K562 (cell line): ENCODE results near the gene NKIRAS2. TPM values are rescaled to one million over a fixed set of nuclear protein-coding genes. Genes with fewer than 3 reads are reported as not detected.
A peak's percentile ranks its signal among the peaks of the same experiment; 100 is the strongest.

Source experiments
- ARID3A ChIP-seq: IDR thresholded peaks from 2 replicates; pipeline ENCODE4 v1.6.1; 2012; ENCODE audit warnings: low read depth, low read length, improper control_type of control experiment, borderline replicate concordance
- E2F5 ChIP-seq: sonication (generic); formaldehyde crosslinking; IDR thresholded peaks from 2 replicates; pipeline ENCODE4 v1.8.0; 2022; ENCODE audit warnings: mild to moderate bottlenecking, missing genetic modification reagents
- ELF4 ChIP-seq: fragments of 450-650 bp; formaldehyde crosslinking; IDR thresholded peaks from 2 replicates; pipeline ENCODE4 v1.4.0; 2022; ENCODE audit warnings: missing genetic modification characterization
- GATAD2B ChIP-seq: fragments of 450-650 bp; IDR thresholded peaks from 2 replicates; pipeline ENCODE4 v1.6.1; 2017; ENCODE audit warnings: mild to moderate bottlenecking, borderline replicate concordance
- GTF2B ChIP-seq: IDR thresholded peaks from 2 replicates; pipeline ENCODE4 v1.6.1; 2011; ENCODE audit not compliant: insufficient read length; ENCODE audit errors: extremely low read depth
- MTF1 ChIP-seq: fragments of 250-450 bp; sonication (Bioruptor Pico); IDR thresholded peaks from 2 replicates; pipeline ENCODE4 v1.9.0; 2021; ENCODE audit warnings: moderate library complexity, mild to moderate bottlenecking, inconsistent platforms, borderline replicate concordance
- MYC ChIP-seq, 2 experiments: fragments of 250-450 bp in 1 of 2; sonication (Bioruptor Pico) in 1 of 2; IDR thresholded peaks; 2 replicates each; pipeline versions ENCODE4 v1.5.1 to v1.6.1; 2012 to 2021; ENCODE audit warnings: low read depth in 2 of 2, borderline replicate concordance in 1 of 2, improper control_type of control experiment in 1 of 2, low read length in 1 of 2, mild to moderate bottlenecking in 1 of 2, moderate library complexity in 1 of 2
- MYNN ChIP-seq, 2 experiments: sonication (generic); formaldehyde crosslinking in 1 of 2; IDR thresholded peaks; 2 replicates each; pipeline versions ENCODE4 v1.5.0 to v1.6.1; 2016 to 2020; ENCODE audit warnings: antibody characterized with exemption in 1 of 2, missing genetic modification reagents in 1 of 2
- NCOA6 ChIP-seq: fragments of 450-650 bp; IDR thresholded peaks from 2 replicates; pipeline ENCODE4 v1.6.1; 2017; ENCODE audit warnings: mild to moderate bottlenecking
- PREB ChIP-seq: sonication (generic); formaldehyde crosslinking; IDR thresholded peaks from 2 replicates; pipeline ENCODE4 v1.8.1; 2023; ENCODE audit warnings: mild to moderate bottlenecking, missing genetic modification reagents
- STAT6 ChIP-seq: sonication (generic); formaldehyde crosslinking; IDR thresholded peaks from 2 replicates; pipeline ENCODE4 v1.8.1; 2023; ENCODE audit warnings: mild to moderate bottlenecking, missing genetic modification reagents
- TAF1 ChIP-seq: IDR thresholded peaks from 2 replicates; pipeline ENCODE4 v1.6.1; 2011; ENCODE audit warnings: mild to moderate bottlenecking, low read length, moderate library complexity; ENCODE audit not compliant: insufficient read depth, control insufficient read depth, severe bottlenecking; ENCODE audit errors: extremely low read depth
- ZKSCAN8 ChIP-seq: fragments of 200-800 bp; sonication (Bioruptor generic); IDR thresholded peaks from 2 replicates; pipeline ENCODE4 v1.6.1; 2016; ENCODE audit warnings: missing genetic modification characterization, missing compliant biosample characterization
- ZNF143 ChIP-seq: sonication (generic); formaldehyde crosslinking; IDR thresholded peaks from 2 replicates; pipeline ENCODE4 v1.9.0; 2022; ENCODE audit warnings: mild to moderate bottlenecking, missing genetic modification reagents
- polyA plus RNA-seq, 8 experiments: library from polyadenylated mRNA; depleted of rRNA in 4 of 8; stranded (reverse) in 5 of 8; unstranded in 3 of 8; fragments of >200 nt; fragmentation: Nextera tagmentation in 2 of 8; fragmentation: Illumina TruSeq in 1 of 8; extraction: Ambion mirVana in 2 of 8; extraction: Trizol in 1 of 8; gene quantifications; 2 replicates each; pipeline versions ENCODE4 v1.2.1 to v1.2.3, GENCODE V29; 2011 to 2014; ENCODE audit warnings: inconsistent platforms in 1 of 8, missing spikeins in 1 of 8
- total RNA-seq, 7 experiments: library from RNA; depleted of rRNA in 6 of 7; stranded (reverse); fragments of >200 nt in 6 of 7; fragmentation: Illumina TruSeq in 2 of 7; extraction: Trizol in 2 of 7; gene quantifications; 2 replicates each; pipeline versions ENCODE4 v1.2.1 to v1.2.3, GENCODE V29; 2011 to 2021; ENCODE audit warnings: low replicate concordance in 1 of 7

The NKIRAS2 gene
- total and polyA plus RNA-seq, 9 of the 15 experiments (the other 6 are each of a cell fraction or from before 2014, with no cell fraction given): 10.1 to 65.5 (median 29.8) TPM

GRCh38 chr17:42016941-42017865 is 2.7 kb upstream of the NKIRAS2 start, which contains the start of gene DNAJC7 (continued):
- 0 out of 2 replicates have a peak, but pooled peaks have one; percentile 14 for TF ChIP-seq PREB (CRISPR knock-in tag)
- TF ChIP-seq GATAD2B: peak; percentile 61; the same call in 1 of the 2 replicates
- no peak; the same call in 1 of the 2 replicates for TF ChIP-seq STAT6
- TF ChIP-seq MTF1: no peak
- TF ChIP-seq E2F5 (CRISPR knock-in tag): no peak
- TF ChIP-seq ELF4: no peak
- no peak for TF ChIP-seq ARID3A
- no peak for TF ChIP-seq GTF2B
- TF ChIP-seq MYC (IDR thresholded peaks at IDR 0.05; ENCODE audit: low read depth, low read length): peak; percentile 68; the same call in 1 of the 2 replicates
- no peak for TF ChIP-seq MYC (CRISPR knock-in tag; IDR thresholded peaks at IDR 0.05; ENCODE audit: borderline replicate concordance, low read depth)
- no peak for TF ChIP-seq MYNN (IDR thresholded peaks at IDR 0.05)
- TF ChIP-seq MYNN (CRISPR knock-in tag; IDR thresholded peaks at IDR 0.05): no peak
- no peak for TF ChIP-seq NCOA6
- TF ChIP-seq ZNF143 (CRISPR knock-in tag): no peak
- TF ChIP-seq ZKSCAN8: no peak
- peak; percentile 99 for TF ChIP-seq TAF1
